ENCODE results near the gene DPF3. TPM values are rescaled to one million over a fixed set of nuclear protein-coding genes. Genes with fewer than 3 reads are reported as not detected.

The DPF3 gene
- total RNA-seq, 1 donor from 2014 or later = 0.11 TPM

DNA sequence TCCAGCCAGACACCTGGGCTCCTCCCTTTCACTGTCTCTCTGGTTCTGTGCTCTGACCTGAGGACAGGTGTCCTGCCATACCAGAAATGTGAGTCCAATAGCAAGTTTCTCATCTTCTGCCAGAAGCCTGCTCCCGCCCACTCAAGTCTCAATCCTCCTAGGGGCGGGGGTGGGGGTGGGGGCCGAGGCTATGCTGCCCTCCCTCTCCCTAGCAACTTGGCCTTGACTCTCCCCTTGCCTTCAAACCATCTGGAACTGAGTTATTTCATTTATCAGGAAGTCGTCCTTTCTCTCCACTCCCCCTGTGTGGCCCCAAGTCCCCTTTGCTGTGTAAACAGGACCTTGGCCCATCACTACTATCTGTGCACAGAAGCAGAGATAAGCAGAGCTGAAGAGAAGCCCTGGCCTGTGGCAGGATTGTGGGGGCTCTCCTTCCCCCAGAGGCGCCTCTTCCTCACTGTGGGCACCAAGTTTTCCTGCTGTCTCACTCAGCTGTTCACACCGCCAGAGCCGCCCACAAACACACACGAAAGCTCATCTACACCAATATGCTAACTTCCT, 117.1 kb downstream of the DPF3 start:
- no peak for DNase-seq (ENCODE audit: low spot score in 2 of 2)
- no peaks in the 10 kb centered on the region for H3K9me3 ChIP-seq

DNA sequence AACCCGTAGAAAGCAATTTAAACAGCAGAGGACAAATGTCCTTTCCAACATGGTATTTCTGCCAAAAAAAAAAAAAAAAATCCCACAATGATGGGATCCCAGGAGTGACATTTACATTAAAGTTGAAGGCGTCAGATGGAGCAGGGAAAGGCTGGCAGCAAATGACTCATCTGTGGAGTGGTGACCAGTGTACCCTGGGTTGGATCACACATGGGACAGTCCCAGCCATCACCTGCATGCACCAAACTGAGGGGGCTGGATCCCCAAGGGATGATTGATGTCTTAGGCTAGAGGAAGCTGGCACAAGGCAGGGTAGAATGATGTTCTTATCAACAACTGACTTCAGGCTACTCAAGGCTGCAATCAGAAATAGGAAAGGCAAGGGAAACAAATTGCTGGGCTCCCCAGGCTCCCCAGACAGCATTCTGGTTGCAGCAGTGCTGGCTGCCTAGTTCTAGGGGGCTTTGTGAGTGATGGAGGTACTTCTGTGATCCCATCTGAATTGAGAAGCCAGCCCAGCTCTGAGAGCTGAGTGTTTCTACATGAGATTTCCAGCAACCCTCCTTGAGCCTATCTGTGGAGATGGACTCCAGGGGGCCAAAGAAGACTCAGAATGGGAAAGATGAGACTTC, 117.9 kb downstream of the DPF3 start:
- H3K4me3 ChIP-seq = no peak overlapping the region
- H3K27ac ChIP-seq = no peak overlapping the region
- no peaks in the 10 kb centered on the region for H3K4me1 ChIP-seq
- DNase-seq (ENCODE audit: low spot score in 2 of 2) = no peak
- TF ChIP-seq, protein P1, sequence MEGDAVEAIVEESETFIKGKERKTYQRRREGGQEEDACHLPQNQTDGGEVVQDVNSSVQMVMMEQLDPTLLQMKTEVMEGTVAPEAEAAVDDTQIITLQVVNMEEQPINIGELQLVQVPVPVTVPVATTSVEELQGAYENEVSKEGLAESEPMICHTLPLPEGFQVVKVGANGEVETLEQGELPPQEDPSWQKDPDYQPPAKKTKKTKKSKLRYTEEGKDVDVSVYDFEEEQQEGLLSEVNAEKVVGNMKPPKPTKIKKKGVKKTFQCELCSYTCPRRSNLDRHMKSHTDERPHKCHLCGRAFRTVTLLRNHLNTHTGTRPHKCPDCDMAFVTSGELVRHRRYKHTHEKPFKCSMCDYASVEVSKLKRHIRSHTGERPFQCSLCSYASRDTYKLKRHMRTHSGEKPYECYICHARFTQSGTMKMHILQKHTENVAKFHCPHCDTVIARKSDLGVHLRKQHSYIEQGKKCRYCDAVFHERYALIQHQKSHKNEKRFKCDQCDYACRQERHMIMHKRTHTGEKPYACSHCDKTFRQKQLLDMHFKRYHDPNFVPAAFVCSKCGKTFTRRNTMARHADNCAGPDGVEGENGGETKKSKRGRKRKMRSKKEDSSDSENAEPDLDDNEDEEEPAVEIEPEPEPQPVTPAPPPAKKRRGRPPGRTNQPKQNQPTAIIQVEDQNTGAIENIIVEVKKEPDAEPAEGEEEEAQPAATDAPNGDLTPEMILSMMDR (IDR thresholded peaks at IDR 0.05) = no peak
- H3K36me3 ChIP-seq = no peaks in the 10 kb centered on the region
- intact Hi-C loops (cut with DNase I) = no loop called here
- no peaks in the 10 kb centered on the region for H3K27me3 ChIP-seq
- no peaks in the 10 kb centered on the region for H3K9me3 ChIP-seq

More for the DNA sequence above, 117.1 kb downstream of the DPF3 start:
- no peaks in the 10 kb centered on the region for H3K36me3 ChIP-seq
- no peaks in the 10 kb centered on the region for H3K4me1 ChIP-seq
- TF ChIP-seq, protein P1 (IDR thresholded peaks at IDR 0.05) = no peak
- no peak overlapping the region for H3K4me3 ChIP-seq
- no peaks in the 10 kb centered on the region for H3K27me3 ChIP-seq
- no peak overlapping the region for H3K27ac ChIP-seq
- intact Hi-C loops (cut with DNase I) = no loop called here

DNA sequence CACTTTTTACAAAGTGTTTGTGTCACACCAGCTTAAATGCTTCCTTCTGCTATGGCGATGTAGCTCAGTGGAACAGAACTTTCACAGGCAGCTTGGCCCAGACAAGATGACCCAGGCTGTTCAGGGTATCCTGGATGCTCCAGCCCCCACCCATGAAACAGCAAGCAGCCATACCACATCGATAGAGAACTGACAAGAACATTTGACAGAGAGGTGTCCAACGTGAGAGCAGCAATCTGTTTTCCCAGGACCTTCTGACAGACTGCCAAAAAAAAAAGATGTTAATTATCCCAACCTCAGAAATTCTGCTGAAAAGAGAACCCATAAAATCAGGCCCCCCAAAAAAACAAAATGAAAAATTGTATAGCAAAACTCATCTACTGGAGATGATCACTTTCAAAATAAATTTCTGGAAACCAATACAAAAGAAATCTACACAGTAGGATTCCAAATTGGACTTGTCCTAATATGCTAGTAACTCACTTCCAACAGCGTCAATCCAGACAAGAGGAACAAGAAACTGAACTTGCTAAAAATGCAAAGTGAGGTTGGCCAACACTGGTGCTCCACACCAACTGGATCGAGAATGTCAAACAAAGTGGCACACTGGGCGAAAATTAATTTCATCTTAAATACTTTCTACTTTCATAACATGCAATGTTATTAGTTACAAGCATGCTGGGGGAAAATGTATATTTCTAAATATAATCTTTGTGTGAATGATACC, 118.8 kb downstream of the DPF3 start:
- TF ChIP-seq, protein P1 (IDR thresholded peaks at IDR 0.05) = no peak
- Histone ChIP-seq H3K4me3 (no peak overlapping the region), H3K4me1 (no peaks in the 10 kb centered on the region), H3K27ac (no peak overlapping the region), H3K36me3 (no peaks in the 10 kb centered on the region), H3K9me3 (no peaks in the 10 kb centered on the region), H3K27me3 (no peaks in the 10 kb centered on the region)
- no peak for DNase-seq (ENCODE audit: low spot score in 2 of 2)
- intact Hi-C loops (cut with DNase I) = no loop called here

DNA sequence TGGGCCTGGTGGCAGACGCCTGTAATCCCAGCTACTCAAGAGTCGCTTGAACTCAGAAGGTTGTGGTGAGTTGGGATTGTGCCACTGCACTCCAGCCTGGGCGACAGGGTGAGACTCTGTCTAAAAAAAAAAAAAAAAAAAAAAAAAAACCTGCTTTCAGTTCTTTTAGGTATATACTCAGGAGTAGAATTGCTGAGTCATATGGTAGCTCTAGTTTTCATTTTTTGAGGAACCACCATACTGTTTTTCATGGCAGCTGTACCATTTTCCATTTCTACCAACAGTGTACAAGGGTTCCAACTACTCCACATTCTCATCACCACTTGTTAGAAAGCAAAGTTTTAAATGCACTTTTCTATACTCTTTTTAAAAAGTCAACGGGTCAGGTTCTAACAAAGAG, 119.8 kb downstream of the DPF3 start:
- Histone ChIP-seq H3K36me3 (no peaks in the 10 kb centered on the region), H3K4me3 (no peak overlapping the region), H3K4me1 (no peaks in the 10 kb centered on the region), H3K27ac (no peak overlapping the region), H3K27me3 (no peaks in the 10 kb centered on the region), H3K9me3 (no peaks in the 10 kb centered on the region)
- DNase-seq (ENCODE audit: low spot score in 2 of 2) = no peak
- TF ChIP-seq, protein P1 (IDR thresholded peaks at IDR 0.05) = no peak
- intact Hi-C loops (cut with DNase I) = no loop called here

DNA sequence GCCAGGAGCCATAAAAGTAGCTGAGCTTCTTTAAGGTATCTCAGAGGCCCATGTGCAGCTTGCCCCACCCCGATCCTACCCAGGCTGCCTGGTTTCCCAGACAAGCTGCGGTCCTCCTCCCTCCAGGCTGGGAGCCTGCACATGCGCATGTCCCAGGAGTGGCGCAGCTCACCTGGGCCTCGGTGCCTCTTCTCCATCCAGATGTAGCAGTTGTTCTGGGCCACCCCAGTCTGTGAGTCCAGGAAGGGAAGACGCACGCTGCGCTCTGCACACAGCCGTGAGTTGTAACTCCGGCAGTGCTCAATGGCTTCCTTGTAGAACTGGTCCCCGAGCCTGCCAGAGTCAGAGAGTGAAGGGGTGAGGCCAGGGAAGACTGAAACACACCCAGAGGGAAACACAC, 122.3 kb downstream of the DPF3 start:
- no peaks in the 10 kb centered on the region for H3K36me3 ChIP-seq
- H3K27ac ChIP-seq = no peak overlapping the region
- H3K27me3 ChIP-seq = no peaks in the 10 kb centered on the region
- TF ChIP-seq, protein P1 (IDR thresholded peaks at IDR 0.05) = no peak
- H3K4me3 ChIP-seq = no peak overlapping the region
- DNase-seq (ENCODE audit: low spot score in 2 of 2) = no peak
- no peaks in the 10 kb centered on the region for H3K4me1 ChIP-seq
- H3K9me3 ChIP-seq = peaks cover 0 to 15% of the 10 kb centered on the region in 2 donors
- intact Hi-C loops (cut with DNase I) = no loop called here

All from ascending aorta (tissue), 2 donors.